Spleen (tissue), 7 donors: Measurements from ENCODE around the gene NKD1.

ENCODE experiments used
- CTCF ChIP-seq, 11 experiments: fragments of 200-600 bp in 7 of 11; fragments of 450-650 bp in 4 of 11; sonication (generic) in 4 of 11; IDR thresholded peaks in 8 of 11; conservative IDR thresholded peaks in 3 of 11; 1 replicate in 7 of 11; 2 replicates in 4 of 11; pipeline versions ENCODE4 v1.4.0 to v1.8.0; 2016 to 2021; ENCODE audit warnings: antibody characterized with exemption in 11 of 11, inconsistent platforms in 4 of 11, mild to moderate bottlenecking in 1 of 11
- POLR2A ChIP-seq, 3 donors: fragments of 450-650 bp; IDR thresholded peaks; one replicate each; pipeline ENCODE4 v1.5.1; 2017; ENCODE audit warnings: antibody characterized with exemption in 3 of 3, mild to moderate bottlenecking in 1 of 3
- POLR2AphosphoS5 ChIP-seq, 3 donors: sonication (generic); formaldehyde crosslinking; IDR thresholded peaks; one replicate each; pipeline ENCODE4 v1.5.1; 2017; ENCODE audit warnings: antibody characterized with exemption in 3 of 3
- donor health status: DM: no; HTN: no; CAD: no; lungs with moderate emphysema.
- donor health status: DM: no; HTN: no; CAD: no.
- donor health status: DM: no; HTN: no; CAD: no.

GRCh38 chr16:50692644-50692998, 144.4 kb downstream of the NKD1 start:
- no peak for TF ChIP-seq POLR2A (IDR thresholded peaks at IDR 0.05)
- TF ChIP-seq CTCF (IDR thresholded peaks at IDR 0.05 in 8 of 11, conservative IDR thresholded peaks at IDR 0.05 in 3 of 11), result no peak
- no peak for TF ChIP-seq POLR2AphosphoS5 (IDR thresholded peaks at IDR 0.05)
